Measurements from ENCODE around the gene TPM1.

Gene TPM1

GRCh38 chr15:63054985-63055384 lies 12.4 kb downstream of the TPM1 start:
- no peak for DNase-seq (ENCODE audit: low read depth in 1 of 2, low spot score in 1 of 2)

GRCh38 chr15:63056829-63057228 lies 14.3 kb downstream of the TPM1 start:
- DNase-seq (ENCODE audit: low read depth in 1 of 2, low spot score in 1 of 2), result no peak

- no peak for DNase-seq (ENCODE audit: low read depth in 1 of 2, low spot score in 1 of 2)
Measured at GRCh38 chr15:63057468-63058345, 15.2 kb downstream of the TPM1 start.

GRCh38 chr15:63059075-63059474 lies 16.5 kb downstream of the TPM1 start:
- DNase-seq (ENCODE audit: low read depth in 1 of 2, low spot score in 1 of 2), result no peak

GRCh38 chr15:63059573-63060216 lies 17.1 kb downstream of the TPM1 start:
- DNase-seq (ENCODE audit: low read depth in 1 of 2, low spot score in 1 of 2), result no peak

- DNase-seq (ENCODE audit: low read depth in 1 of 2, low spot score in 1 of 2), result no peak
Measured at GRCh38 chr15:63060699-63061098, 18.2 kb downstream of the TPM1 start.

GRCh38 chr15:63061975-63062374 lies 19.4 kb downstream of the TPM1 start:
- DNase-seq (ENCODE audit: low read depth in 1 of 2, low spot score in 1 of 2), result no peak

- DNase-seq (ENCODE audit: low read depth in 1 of 2, low spot score in 1 of 2), result no peak
Measured at GRCh38 chr15:63063164-63063756, 20.7 kb downstream of the TPM1 start.

GRCh38 chr15:63063877-63064409 lies 21.4 kb downstream of the TPM1 start:
- DNase-seq (ENCODE audit: low read depth in 1 of 2, low spot score in 1 of 2), result no peak

- DNase-seq (ENCODE audit: low read depth in 1 of 2, low spot score in 1 of 2), result no peak
Measured at GRCh38 chr15:63065262-63066221, 23.0 kb downstream of the TPM1 start.

GRCh38 chr15:63066272-63066671 lies 23.7 kb downstream of the TPM1 start:
- DNase-seq (ENCODE audit: low read depth in 1 of 2, low spot score in 1 of 2), result no peak

- DNase-seq (ENCODE audit: low read depth in 1 of 2, low spot score in 1 of 2), result no peak
Measured at GRCh38 chr15:63067306-63067705, 24.8 kb downstream of the TPM1 start.

- DNase-seq (ENCODE audit: low read depth in 1 of 2, low spot score in 1 of 2), result no peak
Measured at GRCh38 chr15:63067976-63068743, 25.6 kb downstream of the TPM1 start.

GRCh38 chr15:63069616-63070090 lies 27.1 kb downstream of the TPM1 start:
- no peak for DNase-seq (ENCODE audit: low read depth in 1 of 2, low spot score in 1 of 2)

GRCh38 chr15:63070681-63071129 lies 28.2 kb downstream of the TPM1 start:
- no peak for DNase-seq (ENCODE audit: low read depth in 1 of 2, low spot score in 1 of 2)

GRCh38 chr15:63071288-63071909 lies 28.9 kb downstream of the TPM1 start:
- no peak for DNase-seq (ENCODE audit: low read depth in 1 of 2, low spot score in 1 of 2)

GRCh38 chr15:63072023-63072650 lies 29.6 kb downstream of the TPM1 start:
- DNase-seq (ENCODE audit: low read depth in 1 of 2, low spot score in 1 of 2), result no peak

GRCh38 chr15:63072809-63073277 lies 30.3 kb downstream of the TPM1 start:
- no peak for DNase-seq (ENCODE audit: low read depth in 1 of 2, low spot score in 1 of 2)
